ENCODE data around the gene ZNF837. TPM values are rescaled to one million over a fixed set of nuclear protein-coding genes. Genes with fewer than 3 reads are reported as not detected.

ZNF837 gene
- polyA plus RNA-seq, 2 of the 4 experiments (the other 2 are of a cell fraction): 0.74 to 1.0 TPM

DNA sequence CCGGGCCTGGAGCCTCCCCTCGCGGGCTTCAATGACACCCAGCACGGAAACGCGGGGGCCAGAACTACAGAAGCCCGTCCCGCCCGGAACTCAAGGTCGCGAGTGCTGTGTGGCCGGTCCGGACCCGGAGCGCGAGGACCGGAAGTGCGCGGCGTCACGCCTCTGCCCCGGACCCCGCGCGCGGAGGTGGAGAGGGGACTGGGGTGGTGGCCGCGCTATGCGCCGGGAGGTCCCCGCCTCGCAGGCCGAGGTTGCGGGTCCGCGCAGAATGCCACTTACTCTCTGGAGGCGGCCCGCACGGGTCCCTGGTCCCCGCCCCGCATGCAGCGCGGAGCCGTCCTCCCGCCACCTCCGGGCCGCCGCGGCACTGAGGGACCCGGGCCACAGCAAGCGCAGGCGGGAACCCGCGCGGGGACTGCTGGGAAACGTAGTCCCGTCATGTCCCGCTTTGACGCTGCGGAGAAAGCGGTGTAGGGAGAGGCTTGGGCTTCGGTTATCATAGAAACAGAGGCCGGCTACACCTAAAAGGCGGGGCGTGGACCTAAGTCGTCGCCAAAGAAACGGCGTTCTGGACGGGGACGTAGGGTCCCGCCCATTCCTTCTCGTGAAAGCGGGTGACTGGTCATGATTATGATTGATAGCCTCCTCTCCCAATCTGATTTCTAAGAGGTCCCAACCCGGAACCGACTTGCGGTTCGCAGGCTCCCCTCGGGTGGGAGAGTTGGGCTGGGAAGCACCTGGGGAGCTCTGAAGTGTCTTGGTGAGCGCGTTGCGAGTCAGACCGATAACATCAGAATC, at the start of gene ZNF837 (continued):
- TF ChIP-seq MAZ (IDR thresholded peaks at IDR 0.05; ENCODE audit: borderline replicate concordance, low read depth, low read length): peak; percentile 72; the same call in 1 of the 2 replicates
- TF ChIP-seq TFCP2L1 (CRISPR knock-in tag; IDR thresholded peaks at IDR 0.05): peak; percentile 83
- TF ChIP-seq, protein P1, sequence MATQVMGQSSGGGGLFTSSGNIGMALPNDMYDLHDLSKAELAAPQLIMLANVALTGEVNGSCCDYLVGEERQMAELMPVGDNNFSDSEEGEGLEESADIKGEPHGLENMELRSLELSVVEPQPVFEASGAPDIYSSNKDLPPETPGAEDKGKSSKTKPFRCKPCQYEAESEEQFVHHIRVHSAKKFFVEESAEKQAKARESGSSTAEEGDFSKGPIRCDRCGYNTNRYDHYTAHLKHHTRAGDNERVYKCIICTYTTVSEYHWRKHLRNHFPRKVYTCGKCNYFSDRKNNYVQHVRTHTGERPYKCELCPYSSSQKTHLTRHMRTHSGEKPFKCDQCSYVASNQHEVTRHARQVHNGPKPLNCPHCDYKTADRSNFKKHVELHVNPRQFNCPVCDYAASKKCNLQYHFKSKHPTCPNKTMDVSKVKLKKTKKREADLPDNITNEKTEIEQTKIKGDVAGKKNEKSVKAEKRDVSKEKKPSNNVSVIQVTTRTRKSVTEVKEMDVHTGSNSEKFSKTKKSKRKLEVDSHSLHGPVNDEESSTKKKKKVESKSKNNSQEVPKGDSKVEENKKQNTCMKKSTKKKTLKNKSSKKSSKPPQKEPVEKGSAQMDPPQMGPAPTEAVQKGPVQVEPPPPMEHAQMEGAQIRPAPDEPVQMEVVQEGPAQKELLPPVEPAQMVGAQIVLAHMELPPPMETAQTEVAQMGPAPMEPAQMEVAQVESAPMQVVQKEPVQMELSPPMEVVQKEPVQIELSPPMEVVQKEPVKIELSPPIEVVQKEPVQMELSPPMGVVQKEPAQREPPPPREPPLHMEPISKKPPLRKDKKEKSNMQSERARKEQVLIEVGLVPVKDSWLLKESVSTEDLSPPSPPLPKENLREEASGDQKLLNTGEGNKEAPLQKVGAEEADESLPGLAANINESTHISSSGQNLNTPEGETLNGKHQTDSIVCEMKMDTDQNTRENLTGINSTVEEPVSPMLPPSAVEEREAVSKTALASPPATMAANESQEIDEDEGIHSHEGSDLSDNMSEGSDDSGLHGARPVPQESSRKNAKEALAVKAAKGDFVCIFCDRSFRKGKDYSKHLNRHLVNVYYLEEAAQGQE (IDR thresholded peaks at IDR 0.05): no peak; the same call in 1 of the 2 replicates
- TF ChIP-seq BHLHE40 (IDR thresholded peaks at IDR 0.05; ENCODE audit: low read depth, low read length): no peak
- peak; percentile 53 for TF ChIP-seq POLR2A (IDR thresholded peaks at IDR 0.05; ENCODE audit: low read length)
- no peak for TF ChIP-seq RCOR1 (IDR thresholded peaks at IDR 0.05; ENCODE audit: low read depth, low read length)
- no peak for TF ChIP-seq HEYL (CRISPR knock-in tag; IDR thresholded peaks at IDR 0.05)
- peak; percentile 90 for TF ChIP-seq HOXB5 (CRISPR knock-in tag; IDR thresholded peaks at IDR 0.05)
- 0 out of 2 replicates have a peak, but pooled peaks have one; percentile 12 for TF ChIP-seq FOSL2 (IDR thresholded peaks at IDR 0.05)
- peak; percentile 66 for TF ChIP-seq FOSL2 (CRISPR knock-in tag; IDR thresholded peaks at IDR 0.05)
- TF ChIP-seq RFX5 (IDR thresholded peaks at IDR 0.05): no peak
- TF ChIP-seq CEBPB (IDR thresholded peaks at IDR 0.05): no peak
- no peak for TF ChIP-seq POLR2AphosphoS2 (conservative IDR thresholded peaks at IDR 0.05; ENCODE audit: low read length)
- no peak for TF ChIP-seq CHD2 (IDR thresholded peaks at IDR 0.05; ENCODE audit: low read length, partially characterized antibody)
- no peak for TF ChIP-seq CBX8 (IDR thresholded peaks at IDR 0.05)
- TF ChIP-seq HOXB13 (CRISPR knock-in tag; IDR thresholded peaks at IDR 0.05; ENCODE audit: low read depth): peak; percentile 59; the same call in 1 of the 2 replicates
- TF ChIP-seq, protein P2, sequence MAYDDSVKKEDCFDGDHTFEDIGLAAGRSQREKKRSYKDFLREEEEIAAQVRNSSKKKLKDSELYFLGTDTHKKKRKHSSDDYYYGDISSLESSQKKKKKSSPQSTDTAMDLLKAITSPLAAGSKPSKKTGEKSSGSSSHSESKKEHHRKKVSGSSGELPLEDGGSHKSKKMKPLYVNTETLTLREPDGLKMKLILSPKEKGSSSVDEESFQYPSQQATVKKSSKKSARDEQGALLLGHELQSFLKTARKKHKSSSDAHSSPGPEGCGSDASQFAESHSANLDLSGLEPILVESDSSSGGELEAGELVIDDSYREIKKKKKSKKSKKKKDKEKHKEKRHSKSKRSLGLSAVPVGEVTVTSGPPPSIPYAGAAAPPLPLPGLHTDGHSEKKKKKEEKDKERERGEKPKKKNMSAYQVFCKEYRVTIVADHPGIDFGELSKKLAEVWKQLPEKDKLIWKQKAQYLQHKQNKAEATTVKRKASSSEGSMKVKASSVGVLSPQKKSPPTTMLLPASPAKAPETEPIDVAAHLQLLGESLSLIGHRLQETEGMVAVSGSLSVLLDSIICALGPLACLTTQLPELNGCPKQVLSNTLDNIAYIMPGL (CRISPR knock-in tag; IDR thresholded peaks at IDR 0.05; ENCODE audit: borderline replicate concordance): peak; percentile 74; the same call in 1 of the 2 replicates
- TF ChIP-seq, protein P3, sequence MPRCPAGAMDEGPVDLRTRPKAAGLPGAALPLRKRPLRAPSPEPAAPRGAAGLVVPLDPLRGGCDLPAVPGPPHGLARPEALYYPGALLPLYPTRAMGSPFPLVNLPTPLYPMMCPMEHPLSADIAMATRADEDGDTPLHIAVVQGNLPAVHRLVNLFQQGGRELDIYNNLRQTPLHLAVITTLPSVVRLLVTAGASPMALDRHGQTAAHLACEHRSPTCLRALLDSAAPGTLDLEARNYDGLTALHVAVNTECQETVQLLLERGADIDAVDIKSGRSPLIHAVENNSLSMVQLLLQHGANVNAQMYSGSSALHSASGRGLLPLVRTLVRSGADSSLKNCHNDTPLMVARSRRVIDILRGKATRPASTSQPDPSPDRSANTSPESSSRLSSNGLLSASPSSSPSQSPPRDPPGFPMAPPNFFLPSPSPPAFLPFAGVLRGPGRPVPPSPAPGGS (IDR thresholded peaks at IDR 0.05): peak; percentile 94
- TF ChIP-seq, protein P4, sequence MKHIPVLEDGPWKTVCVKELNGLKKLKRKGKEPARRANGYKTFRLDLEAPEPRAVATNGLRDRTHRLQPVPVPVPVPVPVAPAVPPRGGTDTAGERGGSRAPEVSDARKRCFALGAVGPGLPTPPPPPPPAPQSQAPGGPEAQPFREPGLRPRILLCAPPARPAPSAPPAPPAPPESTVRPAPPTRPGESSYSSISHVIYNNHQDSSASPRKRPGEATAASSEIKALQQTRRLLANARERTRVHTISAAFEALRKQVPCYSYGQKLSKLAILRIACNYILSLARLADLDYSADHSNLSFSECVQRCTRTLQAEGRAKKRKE (CRISPR knock-in tag; IDR thresholded peaks at IDR 0.05; ENCODE audit: low read depth): peak; percentile 64; the same call in 1 of the 2 replicates
- no peak for TF ChIP-seq EHMT2 (IDR thresholded peaks at IDR 0.05; ENCODE audit: low read depth)
- TF ChIP-seq FOSB (CRISPR knock-in tag; IDR thresholded peaks at IDR 0.05): no peak
- no peak for TF ChIP-seq CHD4 (IDR thresholded peaks at IDR 0.05; ENCODE audit: borderline replicate concordance)
- TF ChIP-seq PHF8 (IDR thresholded peaks at IDR 0.05; ENCODE audit: borderline replicate concordance, low read depth): peak; percentile 90
